GF-D8 (cell line): ENCODE measurements around the gene AFAP1L1.
"Not testable (repeated sequence)": the region's sequence is repeated elsewhere in the genome, so short reads cannot be mapped to it uniquely, and the experiment has no call there.

Source experiments
- DNase-seq: peaks from one replicate; lab custom pipeline; 2025; lab: John Stamatoyannopoulos, UW

The AFAP1L1 gene

GRCh38 chr5:149391076-149391475 is 119.4 kb downstream of the AFAP1L1 start:
- not testable (repeated sequence) for DNase-seq
